Neutrophil (primary cell): ENCODE measurements around the gene TRIM29.

Source experiments
- H3K27ac ChIP-seq: fragments of 200-600 bp; sonication (generic); 2 replicates; pipeline ENCODE4 v1.5.1; 2016; ENCODE audit warnings: mild to moderate bottlenecking, moderate library complexity
- H3K27me3 ChIP-seq: fragments of 200-600 bp; sonication (generic); 2 replicates; pipeline ENCODE4 v1.6.0; 2016; ENCODE audit warnings: mild to moderate bottlenecking
- H3K36me3 ChIP-seq: fragments of 200-600 bp; sonication (generic); 2 replicates; pipeline ENCODE4 v1.5.1; 2017
- H3K4me1 ChIP-seq, 2 experiments: fragments of 200-600 bp in 1 of 2; sonication (generic) in 1 of 2; 1 replicate in 1 of 2; 2 replicates in 1 of 2; pipeline versions ENCODE4 v1.5.1 to v1.6.1; 2013 to 2016; ENCODE audit warnings: low read depth in 1 of 2, low read length in 1 of 2, mild to moderate bottlenecking in 1 of 2, moderate library complexity in 1 of 2; ENCODE audit not compliant: control insufficient read depth in 1 of 2, insufficient read depth in 1 of 2
- H3K4me3 ChIP-seq, 2 experiments: fragments of 200-600 bp in 1 of 2; sonication (generic) in 1 of 2; 1 replicate in 1 of 2; 2 replicates in 1 of 2; pipeline ENCODE4 v1.5.1; 2013 to 2016; ENCODE audit warnings: low read depth in 1 of 2, low read length in 1 of 2, mild to moderate bottlenecking in 1 of 2, moderate library complexity in 1 of 2
- H3K9me3 ChIP-seq: fragments of 200-600 bp; sonication (generic); 2 replicates; pipeline ENCODE4 v1.5.1; 2016
- CTCF ChIP-seq: fragments of 200-600 bp; sonication (generic); IDR thresholded peaks from 2 replicates; pipeline ENCODE4 v1.5.1; 2016; ENCODE audit warnings: antibody characterized with exemption

The TRIM29 gene

GRCh38 chr11:120184371-120184945 lies 46.5 kb upstream of the TRIM29 start:
- Histone ChIP-seq H3K4me3 (no peak overlapping the region), H3K27ac (no peak overlapping the region), H3K9me3 (no peaks in the 10 kb centered on the region), H3K36me3 (no peaks in the 10 kb centered on the region), H3K27me3 (peaks cover 13% of the 10 kb centered on the region), H3K4me1 (no peaks in the 10 kb centered on the region)
- TF ChIP-seq CTCF = no peak

DNA sequence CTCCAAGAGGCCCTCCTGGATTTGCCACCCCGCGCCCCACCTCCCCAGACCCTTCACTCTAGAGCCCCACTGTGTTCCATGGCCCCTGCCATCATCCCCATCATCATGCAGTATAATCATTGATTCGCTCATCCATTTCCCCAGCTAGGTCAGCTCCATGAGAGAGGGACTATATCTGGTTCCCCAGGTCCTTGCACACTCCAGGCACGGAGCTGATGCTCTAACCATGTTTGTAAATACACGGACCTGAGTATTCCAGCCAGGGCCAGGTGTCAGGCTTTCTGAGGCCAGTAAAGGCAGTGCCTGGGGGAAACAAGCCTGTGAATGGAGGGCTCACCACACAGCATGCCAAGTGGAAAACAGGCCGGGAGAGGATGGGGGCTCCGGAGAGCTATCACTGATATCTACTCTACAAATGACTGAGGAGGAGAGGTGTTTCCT lies 45.8 kb upstream of the TRIM29 start:
- H3K4me1 ChIP-seq = no peaks in the 10 kb centered on the region
- no peaks in the 10 kb centered on the region for H3K9me3 ChIP-seq
- TF ChIP-seq CTCF = no peak
- no peaks in the 10 kb centered on the region for H3K36me3 ChIP-seq
- H3K27me3 ChIP-seq = peaks cover 13% of the 10 kb centered on the region
- no peak overlapping the region for H3K27ac ChIP-seq
- no peak overlapping the region for H3K4me3 ChIP-seq

GRCh38 chr11:120182790-120183491 lies 45.0 kb upstream of the TRIM29 start:
- no peak overlapping the region for H3K27ac ChIP-seq
- no peak overlapping the region for H3K4me3 ChIP-seq
- H3K27me3 ChIP-seq = peaks cover 13% of the 10 kb centered on the region
- no peaks in the 10 kb centered on the region for H3K36me3 ChIP-seq
- TF ChIP-seq CTCF = no peak
- H3K4me1 ChIP-seq = no peaks in the 10 kb centered on the region
- H3K9me3 ChIP-seq = no peaks in the 10 kb centered on the region

- Histone ChIP-seq H3K27ac (no peak overlapping the region), H3K4me1 (no peaks in the 10 kb centered on the region), H3K9me3 (no peaks in the 10 kb centered on the region), H3K27me3 (peaks cover 13% of the 10 kb centered on the region), H3K36me3 (no peaks in the 10 kb centered on the region), H3K4me3 (no peak overlapping the region)
- TF ChIP-seq CTCF = no peak
Measured at GRCh38 chr11:120182372-120182771, 44.5 kb upstream of the TRIM29 start.

- Histone ChIP-seq H3K4me1 (no peaks in the 10 kb centered on the region), H3K9me3 (no peaks in the 10 kb centered on the region), H3K27me3 (peaks cover 13% of the 10 kb centered on the region), H3K4me3 (no peak overlapping the region), H3K36me3 (no peaks in the 10 kb centered on the region), H3K27ac (no peak overlapping the region)
- no peak for TF ChIP-seq CTCF
Measured at GRCh38 chr11:120181376-120181975, 43.6 kb upstream of the TRIM29 start.
